ENCODE results near the gene STX17. TPM values are rescaled to one million over a fixed set of nuclear protein-coding genes. Genes with fewer than 3 reads are reported as not detected.
"Not testable (repeated sequence)": the region's sequence is repeated elsewhere in the genome, so short reads cannot be mapped to it uniquely, and the experiment has no call there.

The STX17 gene
- polyA plus RNA-seq (2011; rRNA removed) (11.9 and 16.7 TPM in 2 replicates), polyA minus RNA-seq (2011; rRNA and poly(A)+ RNA removed) (13.2 and 16.4 TPM in 2 replicates)

GRCh38 chr9:99906403-99907207 is at the start of gene STX17:
TSS of gene STX17 (plus strand) at chr9:99906654. CDS start at chr9:99915240, 8,586 bp downstream.
- peak within 1 kb of the TSS; percentile 92 for H3K4me3 ChIP-seq (ENCODE audit: low read depth, low read length)
- peak within 1 kb of the TSS; percentile 87 for H3K27ac ChIP-seq (ENCODE audit: low read depth, low read length)
- TF ChIP-seq CTCF (IDR thresholded peaks at IDR 0.05; ENCODE audit: low read depth, low read length) = no peak
- DNase-seq (ENCODE audit: low read depth, low spot score) = peak; percentile 16
- peaks cover 2% of the 10 kb centered on the region for H3K27me3 ChIP-seq (ENCODE audit: control insufficient read depth, insufficient read depth, low read length)
- ChIA-PET CTCF (interaction anchor here (0.6 to 1.6 kb wide), 5 partner anchors 9 to 412 kb away, joined by 3 read pairs; no protein-coding TSS in a partner anchor), POLR2A (interaction anchor here (0.6 to 0.8 kb wide), 3 partner anchors 12 to 1028 kb away, joined by 3 to 8 read pairs (median 5); no protein-coding TSS in a partner anchor)
- H3K9me3 ChIP-seq (ENCODE audit: control insufficient read depth, insufficient read depth, low read length) = no peaks in the 10 kb centered on the region; the same call in 1 of the 2 replicates

GRCh38 chr9:99857576-99857975 is 48.9 kb upstream of the STX17 start:
- POLR2A ChIA-PET; H3K4me3 ChIP-seq (ENCODE audit: low read depth, low read length); H3K9me3 ChIP-seq (ENCODE audit: control insufficient read depth, insufficient read depth, low read length); H3K27me3 ChIP-seq (ENCODE audit: control insufficient read depth, insufficient read depth, low read length); DNase-seq (ENCODE audit: low read depth, low spot score); H3K27ac ChIP-seq (ENCODE audit: low read depth, low read length): not testable (repeated sequence)
- CTCF ChIA-PET = interaction anchor here (0.6 kb wide), 1 partner anchor 1519 kb away, joined by 3 read pairs; no protein-coding TSS in a partner anchor

GRCh38 chr9:99858087-99858486 is 48.4 kb upstream of the STX17 start:
- Histone ChIP-seq H3K27ac (ENCODE audit: low read depth, low read length) (no peak overlapping the region), H3K27me3 (ENCODE audit: control insufficient read depth, insufficient read depth, low read length) (no peaks in the 10 kb centered on the region), H3K9me3 (ENCODE audit: control insufficient read depth, insufficient read depth, low read length) (no peaks in the 10 kb centered on the region), H3K4me3 (ENCODE audit: low read depth, low read length) (no peak overlapping the region)
- no peak for TF ChIP-seq CTCF (IDR thresholded peaks at IDR 0.05; ENCODE audit: low read depth, low read length)
- DNase-seq (ENCODE audit: low read depth, low spot score) = no peak
- CTCF ChIA-PET = interaction anchor here (0.6 kb wide), 1 partner anchor 1519 kb away, joined by 3 read pairs; no protein-coding TSS in a partner anchor
- POLR2A ChIA-PET = no interaction called here

- no peaks in the 10 kb centered on the region for H3K27me3 ChIP-seq (ENCODE audit: control insufficient read depth, insufficient read depth, low read length)
- H3K4me3 ChIP-seq (ENCODE audit: low read depth, low read length) = no peak overlapping the region
- H3K9me3 ChIP-seq (ENCODE audit: control insufficient read depth, insufficient read depth, low read length) = no peaks in the 10 kb centered on the region
- no peak for DNase-seq (ENCODE audit: low read depth, low spot score)
- CTCF ChIA-PET = interaction anchor here (0.9 kb wide), 1 partner anchor 88 kb away, joined by 3 read pairs; no protein-coding TSS in a partner anchor
- H3K27ac ChIP-seq (ENCODE audit: low read depth, low read length) = no peak overlapping the region
- POLR2A ChIA-PET = no interaction called here
- no peak for TF ChIP-seq CTCF (IDR thresholded peaks at IDR 0.05; ENCODE audit: low read depth, low read length)
These were observed 47.0 kb upstream of the STX17 start for GRCh38 chr9:99859243-99859980.

GRCh38 chr9:99860266-99860665 is 46.2 kb upstream of the STX17 start:
- Histone ChIP-seq H3K27me3 (ENCODE audit: control insufficient read depth, insufficient read depth, low read length) (no peaks in the 10 kb centered on the region), H3K9me3 (ENCODE audit: control insufficient read depth, insufficient read depth, low read length) (no peaks in the 10 kb centered on the region), H3K27ac (ENCODE audit: low read depth, low read length) (no peak overlapping the region), H3K4me3 (ENCODE audit: low read depth, low read length) (no peak overlapping the region)
- TF ChIP-seq CTCF (IDR thresholded peaks at IDR 0.05; ENCODE audit: low read depth, low read length) = no peak
- POLR2A ChIA-PET = no interaction called here
- DNase-seq (ENCODE audit: low read depth, low spot score) = no peak
- CTCF ChIA-PET = interaction anchor here (0.9 kb wide), 1 partner anchor 87 kb away, joined by 3 read pairs; no protein-coding TSS in a partner anchor
